HCT116 (cell line): ENCODE measurements around the gene AK4. TPM values are rescaled to one million over a fixed set of nuclear protein-coding genes. Genes with fewer than 3 reads are reported as not detected.

Experiments
- ATAC-seq: fragments of 200-7000 bp; cut with Tn5 transposase; 2 replicates; pipeline ENCODE4 v1.9.1; 2020; ENCODE audit warnings: mild to moderate bottlenecking, moderate library complexity
- BruUV-seq: library from RNA; stranded (reverse); fragments of 400-500 nt; replicated peaks from 2 replicates; lab custom pipeline; 2021; lab: Mats Ljungman, UMichigan
- CTCF ChIA-PET: fragments of 300-600 bp; sonication (Branson Sonifier 250); formaldehyde crosslinking; loops from one replicate; lab custom pipeline; 2021; ENCODE audit warnings: antibody characterized with exemption; lab: Charles Lee
- POLR2A ChIA-PET: fragments of 300-600, 350-600 bp; sonication (Branson Sonifier 250); formaldehyde crosslinking; loops from one replicate; lab custom pipeline; 2021; ENCODE audit warnings: antibody characterized with exemption; lab: Charles Lee
- RAD21 ChIA-PET, 2 experiments: fragments of 300-600 bp; sonication (Branson Sonifier 250); formaldehyde crosslinking; loops; one replicate each; lab custom pipeline; 2023; ENCODE audit warnings: low total read pairs in 2 of 2; ENCODE audit not compliant: uncharacterized antibody in 2 of 2, unreplicated experiment in 2 of 2, low non-redundant PET in 1 of 2; lab: Charles Lee
- DNase-seq: peaks from one replicate; pipeline ENCODE4 v3.0.0-alpha.2; 2010; ENCODE audit warnings: low read depth, low spot score
- H2AFZ ChIP-seq: fragments of 200-600 bp; shearing (Covaris generic), sonication (generic); 2 replicates; pipeline ENCODE4 v1.6.1; 2017; ENCODE audit warnings: low read depth, mixed run types, mixed read lengths, antibody characterized with exemption, low read length; ENCODE audit not compliant: poor library complexity, severe bottlenecking
- H3K27ac ChIP-seq: 2 replicates; pipeline ENCODE4 v1.5.1; 2012; ENCODE audit warnings: low read depth, low read length
- H3K27me3 ChIP-seq: fragments of 200-600 bp; sonication (generic); 2 replicates; pipeline ENCODE4 v1.6.1; 2016; ENCODE audit warnings: mixed run types, low read length, mixed read lengths; ENCODE audit not compliant: insufficient read depth
- H3K36me3 ChIP-seq, 2 experiments: fragments of 200-500 bp in 1 of 2; fragments of 200-600 bp in 1 of 2; sonication (Bioruptor generic) in 1 of 2; sonication (generic) in 1 of 2; 2 replicates each; pipeline versions ENCODE4 v1.5.1 to v1.6.1; 2014 to 2016; ENCODE audit warnings: low read length in 2 of 2, inconsistent platforms in 1 of 2, mixed read lengths in 1 of 2, mixed run types in 1 of 2; ENCODE audit not compliant: insufficient read depth in 2 of 2, control insufficient read depth in 1 of 2
- H3K4me1 ChIP-seq, 2 experiments: fragments of 200-600 bp in 1 of 2; sonication (generic) in 1 of 2; 2 replicates each; pipeline versions ENCODE4 v1.5.1 to v1.6.1; 2012 to 2017; ENCODE audit warnings: low read length in 2 of 2, inconsistent platforms in 1 of 2, mild to moderate bottlenecking in 1 of 2, mixed read lengths in 1 of 2, mixed run types in 1 of 2, moderate library complexity in 1 of 2; ENCODE audit not compliant: insufficient read depth in 2 of 2, control insufficient read depth in 1 of 2
- H3K4me2 ChIP-seq: fragments of 200-600 bp; sonication (generic); 2 replicates; pipeline ENCODE4 v1.6.1; 2017; ENCODE audit warnings: mixed run types, low read length, mixed read lengths
- H3K4me3 ChIP-seq, 2 experiments: fragments of 200-600 bp in 1 of 2; sonication (generic) in 1 of 2; replicated peaks in 1 of 2; 2 replicates each; pipeline ENCODE4 v1.5.1; 2011 to 2016; ENCODE audit warnings: low read length in 2 of 2, control low read depth in 1 of 2, low read depth in 1 of 2, mild to moderate bottlenecking in 1 of 2, mixed read lengths in 1 of 2, mixed run types in 1 of 2
- H3K79me2 ChIP-seq: fragments of 200-600 bp; sonication (generic); 2 replicates; pipeline ENCODE4 v1.6.1; 2017; ENCODE audit warnings: mild to moderate bottlenecking, mixed run types, low read length, moderate library complexity, mixed read lengths; ENCODE audit not compliant: insufficient read depth
- H3K9ac ChIP-seq: fragments of 200-600 bp; sonication (generic); 2 replicates; pipeline ENCODE4 v1.6.1; 2016; ENCODE audit warnings: low read length, mixed read lengths
- H3K9me2 ChIP-seq: fragments of 200-600 bp; sonication (generic), shearing (Covaris generic); 2 replicates; pipeline ENCODE4 v1.6.1; 2017; ENCODE audit warnings: mixed run types, mild to moderate bottlenecking, moderate library complexity; ENCODE audit not compliant: insufficient read depth
- H3K9me3 ChIP-seq, 2 experiments: fragments of 200-500 bp in 1 of 2; fragments of 200-600 bp in 1 of 2; sonication (Bioruptor generic) in 1 of 2; sonication (generic) in 1 of 2; 2 replicates each; pipeline ENCODE4 v1.6.1; 2014 to 2017; ENCODE audit warnings: low read length in 2 of 2, mixed read lengths in 2 of 2, inconsistent platforms in 1 of 2, low read depth in 1 of 2, mild to moderate bottlenecking in 1 of 2, mixed run types in 1 of 2, moderate library complexity in 1 of 2; ENCODE audit not compliant: control insufficient read depth in 1 of 2, insufficient read depth in 1 of 2
- H4K20me1 ChIP-seq: fragments of 200-600 bp; sonication (generic), shearing (Covaris generic); 2 replicates; pipeline ENCODE4 v1.6.1; 2017; ENCODE audit warnings: mixed run types, mild to moderate bottlenecking, moderate library complexity; ENCODE audit not compliant: insufficient read depth
- CEBPB ChIP-seq: IDR thresholded peaks from 2 replicates; pipeline ENCODE4 v1.6.1; 2012; ENCODE audit warnings: low read depth
- FOSL1 ChIP-seq: IDR thresholded peaks from 2 replicates; pipeline ENCODE4 v1.6.1; 2012; ENCODE audit warnings: low read depth
- TCF7L2 ChIP-seq: IDR thresholded peaks from 2 replicates; pipeline ENCODE4 v1.7.0; 2011; ENCODE audit warnings: borderline replicate concordance, inconsistent platforms; ENCODE audit not compliant: insufficient read depth, insufficient read length; ENCODE audit errors: extremely low read depth
- intact Hi-C: fragments of 100-400 bp; cut with micrococcal nuclease; formaldehyde crosslinking; loops from 2 replicates; pipeline ENCODE4 v1.10.0; 2022
- total RNA-seq: library from RNA; stranded (reverse); gene quantifications from one replicate; pipeline ENCODE4 v1.2.1, GENCODE V29; 2021; ENCODE audit not compliant: unreplicated experiment
- TF ChIP-seq, protein P1 (sequence below): IDR thresholded peaks from 2 replicates; pipeline ENCODE4 v1.6.1; 2012
- TF ChIP-seq, protein P2 (sequence below), 3 experiments: fragments of 200-600 bp in 1 of 3; sonication (generic) in 1 of 3; IDR thresholded peaks in 2 of 3; conservative IDR thresholded peaks in 1 of 3; 2 replicates each; pipeline ENCODE4 v1.5.1; 2012 to 2017; ENCODE audit warnings: low read depth in 2 of 3, low read length in 2 of 3, antibody characterized with exemption in 1 of 3, borderline replicate concordance in 1 of 3, control low read depth in 1 of 3, mild to moderate bottlenecking in 1 of 3, mixed read lengths in 1 of 3, mixed run types in 1 of 3, moderate library complexity in 1 of 3; ENCODE audit not compliant: insufficient read depth in 1 of 3
- TF ChIP-seq, protein P3 (sequence below): IDR thresholded peaks from 2 replicates; pipeline ENCODE4 v1.6.1; 2012; ENCODE audit warnings: low read depth

Gene AK4
- total RNA-seq, 1 experiment from 2014 or later = 51.5 TPM

GRCh38 chr1:65229754-65230339, 81.8 kb downstream of the AK4 start:
- intact Hi-C loops = loop anchor here (10.0 kb wide), 1 partner anchor 195 kb away; the partner anchor contains the start of genes LEPR and LEPROT
- Histone ChIP-seq H3K36me3 (peaks cover 0 to 2% of the 10 kb centered on the region in 2 experiments; a peak in 2 of 4 replicates), H3K4me2 (no peak overlapping the region), H3K27me3 (no peaks in the 10 kb centered on the region), H3K79me2 (no peaks in the 10 kb centered on the region), H3K9me2 (no peaks in the 10 kb centered on the region), H4K20me1 (no peaks in the 10 kb centered on the region), H3K4me1 (no peaks in the 10 kb centered on the region), H3K9me3 (no peaks in the 10 kb centered on the region), H2AFZ (no peak overlapping the region), H3K9ac (no peak overlapping the region), H3K4me3 (no peak overlapping the region)
- POLR2A ChIA-PET = no interaction called here
- no peak for DNase-seq
- ATAC-seq = no peak
- CTCF ChIA-PET = interaction anchor here (1.5 kb wide), 1 partner anchor 14 kb away, joined by 3 read pairs; no protein-coding TSS in a partner anchor
- no TSS peak for BruUV-seq
- RAD21 ChIA-PET = interaction anchor here in 1 of 2 experiments (1.2 kb wide), 1 partner anchor 14 kb away, joined by 3 read pairs; no protein-coding TSS in a partner anchor
- TF ChIP-seq, protein P1, sequence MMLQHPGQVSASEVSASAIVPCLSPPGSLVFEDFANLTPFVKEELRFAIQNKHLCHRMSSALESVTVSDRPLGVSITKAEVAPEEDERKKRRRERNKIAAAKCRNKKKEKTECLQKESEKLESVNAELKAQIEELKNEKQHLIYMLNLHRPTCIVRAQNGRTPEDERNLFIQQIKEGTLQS = no peak
- TF ChIP-seq FOSL1 = no peak
- no peak for TF ChIP-seq CEBPB
- TF ChIP-seq, protein P2, sequence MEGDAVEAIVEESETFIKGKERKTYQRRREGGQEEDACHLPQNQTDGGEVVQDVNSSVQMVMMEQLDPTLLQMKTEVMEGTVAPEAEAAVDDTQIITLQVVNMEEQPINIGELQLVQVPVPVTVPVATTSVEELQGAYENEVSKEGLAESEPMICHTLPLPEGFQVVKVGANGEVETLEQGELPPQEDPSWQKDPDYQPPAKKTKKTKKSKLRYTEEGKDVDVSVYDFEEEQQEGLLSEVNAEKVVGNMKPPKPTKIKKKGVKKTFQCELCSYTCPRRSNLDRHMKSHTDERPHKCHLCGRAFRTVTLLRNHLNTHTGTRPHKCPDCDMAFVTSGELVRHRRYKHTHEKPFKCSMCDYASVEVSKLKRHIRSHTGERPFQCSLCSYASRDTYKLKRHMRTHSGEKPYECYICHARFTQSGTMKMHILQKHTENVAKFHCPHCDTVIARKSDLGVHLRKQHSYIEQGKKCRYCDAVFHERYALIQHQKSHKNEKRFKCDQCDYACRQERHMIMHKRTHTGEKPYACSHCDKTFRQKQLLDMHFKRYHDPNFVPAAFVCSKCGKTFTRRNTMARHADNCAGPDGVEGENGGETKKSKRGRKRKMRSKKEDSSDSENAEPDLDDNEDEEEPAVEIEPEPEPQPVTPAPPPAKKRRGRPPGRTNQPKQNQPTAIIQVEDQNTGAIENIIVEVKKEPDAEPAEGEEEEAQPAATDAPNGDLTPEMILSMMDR (IDR thresholded peaks at IDR 0.05 in 2 of 3, conservative IDR thresholded peaks at IDR 0.05 in 1 of 3; ENCODE audit: borderline replicate concordance in 1 of 3, insufficient read depth in 1 of 3, low read depth in 2 of 3, low read length in 2 of 3) = no peak
- TF ChIP-seq TCF7L2 = no peak
- TF ChIP-seq, protein P3, sequence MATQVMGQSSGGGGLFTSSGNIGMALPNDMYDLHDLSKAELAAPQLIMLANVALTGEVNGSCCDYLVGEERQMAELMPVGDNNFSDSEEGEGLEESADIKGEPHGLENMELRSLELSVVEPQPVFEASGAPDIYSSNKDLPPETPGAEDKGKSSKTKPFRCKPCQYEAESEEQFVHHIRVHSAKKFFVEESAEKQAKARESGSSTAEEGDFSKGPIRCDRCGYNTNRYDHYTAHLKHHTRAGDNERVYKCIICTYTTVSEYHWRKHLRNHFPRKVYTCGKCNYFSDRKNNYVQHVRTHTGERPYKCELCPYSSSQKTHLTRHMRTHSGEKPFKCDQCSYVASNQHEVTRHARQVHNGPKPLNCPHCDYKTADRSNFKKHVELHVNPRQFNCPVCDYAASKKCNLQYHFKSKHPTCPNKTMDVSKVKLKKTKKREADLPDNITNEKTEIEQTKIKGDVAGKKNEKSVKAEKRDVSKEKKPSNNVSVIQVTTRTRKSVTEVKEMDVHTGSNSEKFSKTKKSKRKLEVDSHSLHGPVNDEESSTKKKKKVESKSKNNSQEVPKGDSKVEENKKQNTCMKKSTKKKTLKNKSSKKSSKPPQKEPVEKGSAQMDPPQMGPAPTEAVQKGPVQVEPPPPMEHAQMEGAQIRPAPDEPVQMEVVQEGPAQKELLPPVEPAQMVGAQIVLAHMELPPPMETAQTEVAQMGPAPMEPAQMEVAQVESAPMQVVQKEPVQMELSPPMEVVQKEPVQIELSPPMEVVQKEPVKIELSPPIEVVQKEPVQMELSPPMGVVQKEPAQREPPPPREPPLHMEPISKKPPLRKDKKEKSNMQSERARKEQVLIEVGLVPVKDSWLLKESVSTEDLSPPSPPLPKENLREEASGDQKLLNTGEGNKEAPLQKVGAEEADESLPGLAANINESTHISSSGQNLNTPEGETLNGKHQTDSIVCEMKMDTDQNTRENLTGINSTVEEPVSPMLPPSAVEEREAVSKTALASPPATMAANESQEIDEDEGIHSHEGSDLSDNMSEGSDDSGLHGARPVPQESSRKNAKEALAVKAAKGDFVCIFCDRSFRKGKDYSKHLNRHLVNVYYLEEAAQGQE = no peak
- TF ChIP-seq, all 23 proteins: peak for 0
- no peak overlapping the region for H3K27ac ChIP-seq
